Effector CD4-positive, alpha-beta T cell (primary cell): ENCODE results near the gene ACSF3.
"Not testable (repeated sequence)": the region's sequence is repeated elsewhere in the genome, so short reads cannot be mapped to it uniquely, and the experiment has no call there.

Experiments used
- DNase-seq: peaks from one replicate; pipeline ENCODE4 v3.0.0-alpha.2; 2020

ACSF3 gene

GRCh38 chr16:89055894-89056555 lies 37.6 kb upstream of the ACSF3 start:
- no peak for DNase-seq

- DNase-seq = no peak
Measured at GRCh38 chr16:89056592-89056991, 37.1 kb upstream of the ACSF3 start.

GRCh38 chr16:89057738-89058137 lies 35.9 kb upstream of the ACSF3 start:
- DNase-seq = no peak

- DNase-seq = no peak
Measured at GRCh38 chr16:89058812-89059211, 34.8 kb upstream of the ACSF3 start.

- DNase-seq = no peak
Measured at GRCh38 chr16:89060207-89060794, 33.4 kb upstream of the ACSF3 start.

GRCh38 chr16:89061086-89061485 lies 32.6 kb upstream of the ACSF3 start:
- DNase-seq = no peak

- no peak for DNase-seq
Measured at GRCh38 chr16:89061590-89062380, 31.9 kb upstream of the ACSF3 start.

GRCh38 chr16:89062389-89063345 lies 31.0 kb upstream of the ACSF3 start:
- DNase-seq = no peak

- DNase-seq = no peak
Measured at GRCh38 chr16:89063768-89064320, 29.8 kb upstream of the ACSF3 start.

- DNase-seq = no peak
Measured at GRCh38 chr16:89064606-89065457, 28.8 kb upstream of the ACSF3 start.

GRCh38 chr16:89065458-89065822 lies 28.2 kb upstream of the ACSF3 start:
- no peak for DNase-seq

GRCh38 chr16:89066721-89067120 lies 26.9 kb upstream of the ACSF3 start:
- DNase-seq = no peak

- DNase-seq = no peak
Measured at GRCh38 chr16:89067677-89068443, 25.8 kb upstream of the ACSF3 start.

GRCh38 chr16:89068814-89069616 lies 24.6 kb upstream of the ACSF3 start:
- not testable (repeated sequence) for DNase-seq

GRCh38 chr16:89069920-89070319 lies 23.7 kb upstream of the ACSF3 start:
- no peak for DNase-seq

- no peak for DNase-seq
Measured at GRCh38 chr16:89070590-89070989, 23.1 kb upstream of the ACSF3 start.

- DNase-seq = no peak
Measured at GRCh38 chr16:89071686-89072547, 21.7 kb upstream of the ACSF3 start.

GRCh38 chr16:89072548-89073130 lies 21.0 kb upstream of the ACSF3 start:
- DNase-seq = no peak
